GM19099 (cell line): ENCODE measurements around the gene MNAT1.

Source experiments
- POLR2A ChIP-seq: IDR thresholded peaks from 3 replicates; pipeline ENCODE4 v1.6.1; 2011; ENCODE audit warnings: low read depth; ENCODE audit not compliant: insufficient read length; ENCODE audit errors: extremely low read depth

MNAT1 gene

GRCh38 chr14:60882219-60882618, 147.7 kb downstream of the MNAT1 start:
- no peak for TF ChIP-seq POLR2A

- no peak for TF ChIP-seq POLR2A
Measured at GRCh38 chr14:60884134-60884533, 149.6 kb downstream of the MNAT1 start.

- no peak for TF ChIP-seq POLR2A
Measured at GRCh38 chr14:60893911-60894310, 159.3 kb downstream of the MNAT1 start.

DNA sequence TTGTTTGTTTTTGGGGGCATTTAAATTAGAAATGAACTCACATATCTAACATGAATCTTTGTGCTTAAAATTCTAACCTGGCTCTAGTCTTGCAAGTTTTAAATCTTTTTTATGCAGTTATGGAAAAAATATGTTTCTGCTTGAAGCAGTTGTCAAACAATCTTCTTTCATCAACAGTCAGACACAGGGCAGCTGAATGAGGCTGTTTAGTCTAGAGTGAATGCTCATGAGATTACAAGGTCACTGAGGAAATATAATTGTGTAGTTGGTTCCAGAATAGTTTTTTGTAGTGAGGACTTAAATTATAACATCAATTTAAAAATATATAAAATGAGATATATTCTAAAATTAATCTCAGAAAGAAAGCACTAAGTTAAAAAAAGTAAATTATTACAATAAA, 169.8 kb downstream of the MNAT1 start:
- no peak for TF ChIP-seq POLR2A

DNA sequence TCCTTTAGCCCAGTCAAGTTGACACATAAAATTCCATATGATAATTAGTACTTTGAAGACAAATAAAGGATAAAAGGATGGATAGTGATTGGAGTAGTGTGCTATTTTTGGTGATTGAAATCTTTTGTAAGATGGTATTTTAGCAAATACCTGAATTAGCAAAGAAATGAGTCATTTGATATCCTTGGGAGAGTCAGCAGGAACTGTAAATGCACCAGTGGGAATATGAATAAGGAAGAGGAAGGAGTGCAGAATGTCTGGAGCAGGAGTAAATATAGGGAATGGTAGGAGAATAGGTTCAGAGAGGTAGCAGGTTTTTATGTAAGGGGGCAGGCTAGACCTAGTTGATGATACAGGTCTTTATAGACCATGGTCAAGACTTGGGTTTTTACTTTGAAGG, 171.4 kb downstream of the MNAT1 start:
- TF ChIP-seq POLR2A = no peak

- TF ChIP-seq POLR2A = no peak
Measured at GRCh38 chr14:60915781-60916180, 181.2 kb downstream of the MNAT1 start.

GRCh38 chr14:60922050-60922449, 187.5 kb downstream of the MNAT1 start:
- no peak for TF ChIP-seq POLR2A

DNA sequence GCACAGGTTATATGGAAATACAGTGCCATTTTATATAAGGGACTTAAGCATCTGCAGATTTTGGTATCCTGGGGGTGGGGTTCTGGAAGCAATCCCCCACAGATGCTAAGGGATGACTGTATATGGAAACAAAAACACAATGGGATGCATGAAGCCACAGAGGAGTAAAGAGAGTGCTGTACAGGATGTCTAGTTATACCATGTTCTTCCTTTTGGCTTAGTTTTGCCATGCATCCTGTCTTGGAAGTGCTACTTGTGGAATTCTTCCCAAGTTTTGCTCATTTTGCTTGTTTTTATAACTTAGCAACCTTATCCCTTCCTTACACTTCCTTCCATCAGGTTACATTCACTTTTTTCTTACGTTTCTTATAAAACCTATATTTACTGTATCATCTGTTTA, 190.7 kb downstream of the MNAT1 start:
- no peak for TF ChIP-seq POLR2A

GRCh38 chr14:60926002-60926401, 191.4 kb downstream of the MNAT1 start:
- no peak for TF ChIP-seq POLR2A

DNA sequence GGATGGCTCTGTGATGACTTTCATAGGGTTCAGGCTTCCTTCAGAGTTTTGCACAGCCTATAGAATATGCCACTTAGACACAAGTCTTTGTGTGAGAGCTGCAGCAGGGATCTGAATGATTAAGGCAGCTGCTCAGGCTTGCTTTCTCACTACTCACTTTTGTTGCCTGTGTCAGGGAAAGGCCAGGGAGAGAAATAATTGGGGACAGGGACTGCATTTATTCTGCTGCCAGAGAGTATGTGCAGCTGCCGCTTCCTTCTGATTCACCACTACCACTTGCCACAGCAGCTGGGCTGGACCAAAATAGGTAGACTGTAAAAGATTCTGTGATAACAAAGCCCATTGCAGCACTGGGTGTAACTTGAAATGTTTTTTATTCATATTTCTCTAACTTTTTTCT, 196.7 kb downstream of the MNAT1 start:
- no peak for TF ChIP-seq POLR2A

DNA sequence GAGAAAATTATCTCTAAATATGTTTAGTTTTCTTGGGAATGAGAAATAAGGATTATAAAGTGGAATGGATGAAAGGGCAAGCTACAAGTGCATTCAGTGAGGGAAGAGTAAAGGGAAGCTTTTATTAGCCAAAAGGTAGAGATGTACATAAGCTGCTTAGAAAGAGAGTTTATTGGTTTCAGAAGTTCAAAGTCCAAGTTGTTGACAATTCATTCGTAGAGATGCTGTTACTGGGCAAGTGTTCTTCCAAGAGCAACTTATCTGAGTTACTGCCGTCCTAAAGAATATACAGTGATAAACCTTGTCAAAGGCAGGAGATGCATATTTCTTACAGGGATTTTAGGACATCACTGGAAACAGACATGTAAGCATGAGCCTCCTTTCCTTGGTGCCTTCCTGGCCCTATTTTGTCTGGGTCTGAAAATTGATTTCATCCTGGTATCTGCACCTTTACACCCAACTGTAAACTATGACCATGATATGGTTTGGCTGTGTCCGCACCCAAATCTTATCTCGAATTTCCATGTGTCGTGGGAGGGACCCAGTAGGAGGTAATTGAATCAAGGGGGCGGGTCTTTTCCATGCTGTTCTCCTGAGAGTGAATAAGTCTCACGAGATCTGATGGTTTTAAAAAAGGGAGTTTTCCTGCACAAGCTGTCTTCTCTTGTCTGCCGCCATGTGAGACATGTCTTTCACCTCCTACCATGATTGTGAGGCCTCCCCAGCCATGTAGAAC, 199.5 kb downstream of the MNAT1 start:
- TF ChIP-seq POLR2A = no peak

DNA sequence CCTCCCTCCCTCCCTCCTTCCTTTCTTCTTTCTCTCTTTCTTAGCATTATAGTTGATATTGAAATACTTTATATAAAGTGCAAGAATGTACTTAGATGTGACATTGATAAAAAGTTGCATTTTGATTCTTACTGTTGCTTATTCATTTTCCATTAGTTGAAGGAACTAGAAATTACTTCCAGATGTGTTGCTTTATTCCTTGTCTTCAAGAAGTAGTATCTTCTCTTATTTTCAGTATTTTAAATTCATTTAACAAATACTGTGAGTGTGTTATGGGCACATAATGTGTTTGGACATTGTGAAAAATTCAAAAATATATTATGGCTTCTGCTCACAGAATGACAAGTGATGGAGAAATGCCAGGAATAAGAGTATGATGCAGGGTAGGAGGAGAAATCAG, 200.8 kb downstream of the MNAT1 start:
- TF ChIP-seq POLR2A = no peak

DNA sequence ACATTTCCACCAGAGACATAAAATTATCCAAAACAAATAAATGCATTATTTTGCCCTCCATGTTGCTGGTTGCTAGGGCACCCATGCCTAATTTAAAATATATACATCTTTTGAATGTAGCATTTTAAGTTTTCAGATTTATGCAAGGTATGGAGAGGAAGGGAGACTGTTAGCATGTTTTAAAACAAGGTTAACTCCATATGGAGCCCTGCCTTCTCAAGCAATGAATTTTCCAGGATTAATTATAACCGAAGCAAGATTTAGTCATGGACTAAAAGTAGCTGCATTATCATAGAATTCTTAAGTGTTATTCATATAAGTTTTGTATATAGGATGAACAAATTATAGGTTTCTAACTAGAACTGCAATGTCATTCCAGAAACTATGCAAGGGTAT, 209.1 kb downstream of the MNAT1 start:
- TF ChIP-seq POLR2A = no peak

GRCh38 chr14:60944204-60944603, 209.6 kb downstream of the MNAT1 start:
- no peak for TF ChIP-seq POLR2A

- no peak for TF ChIP-seq POLR2A
Measured at GRCh38 chr14:60945984-60946383, 211.4 kb downstream of the MNAT1 start.

- TF ChIP-seq POLR2A = no peak
Measured at GRCh38 chr14:60946773-60947172, 212.2 kb downstream of the MNAT1 start.
